ENCODE results near the gene NUDT17.
A peak's percentile ranks its signal among the peaks of the same experiment; 100 is the strongest.
"Not testable (repeated sequence)": the region's sequence is repeated elsewhere in the genome, so short reads cannot be mapped to it uniquely, and the experiment has no call there.

NUDT17 gene

GRCh38 chr1:145845514-145846161, at the start of gene NUDT17:
Gene NUDT17 (plus strand): TSS chr1:145845630. CDS start chr1:145845641, 11 bp downstream.
- DNase-seq: no peak

- DNase-seq: no peak
These were observed 48.7 kb upstream of the NUDT17 start for GRCh38 chr1:145796753-145797152.

- no peak for DNase-seq
These were observed 45.6 kb upstream of the NUDT17 start for GRCh38 chr1:145799806-145800205.

- DNase-seq: no peak
These were observed 41.0 kb upstream of the NUDT17 start for GRCh38 chr1:145804235-145805045.

- no peak for DNase-seq
These were observed 40.4 kb upstream of the NUDT17 start for GRCh38 chr1:145805057-145805456.

- no peak for DNase-seq
These were observed 39.0 kb upstream of the NUDT17 start for GRCh38 chr1:145806408-145806807.

- no peak for DNase-seq
These were observed 38.6 kb upstream of the NUDT17 start for GRCh38 chr1:145806844-145807243.

GRCh38 chr1:145812977-145813810, 32.2 kb upstream of the NUDT17 start:
- not testable (repeated sequence) for DNase-seq

- not testable (repeated sequence) for DNase-seq
These were observed 27.3 kb upstream of the NUDT17 start for GRCh38 chr1:145818095-145818494.

- DNase-seq: not testable (repeated sequence)
These were observed 22.6 kb upstream of the NUDT17 start for GRCh38 chr1:145822779-145823331.

- DNase-seq: peak; percentile 92
These were observed 21.6 kb upstream of the NUDT17 start, which contains the start of the genes POLR3C and RNF115 for GRCh38 chr1:145823565-145824498. Gene POLR3C (plus strand): TSS chr1:145824200. CDS start chr1:145825777, 1,577 bp downstream. Gene RNF115 (minus strand): TSS chr1:145824095. CDS start chr1:145823873, 222 bp downstream.

GRCh38 chr1:145824499-145824842, 21.0 kb upstream of the NUDT17 start:
- no peak for DNase-seq

GRCh38 chr1:145826030-145826429, 19.4 kb upstream of the NUDT17 start:
- DNase-seq: no peak

GRCh38 chr1:145827966-145828365, 17.5 kb upstream of the NUDT17 start:
- DNase-seq: no peak

- no peak for DNase-seq
These were observed 16.9 kb upstream of the NUDT17 start for GRCh38 chr1:145828367-145829026.

- DNase-seq: not testable (repeated sequence)
These were observed 14.6 kb upstream of the NUDT17 start for GRCh38 chr1:145830810-145831209.

- DNase-seq: no peak
These were observed 7.8 kb upstream of the NUDT17 start for GRCh38 chr1:145837656-145838055.

- DNase-seq: no peak
These were observed 2.4 kb upstream of the NUDT17 start for GRCh38 chr1:145843031-145843430.

GRCh38 chr1:145845144-145845513, 301 bp upstream of the NUDT17 start:
- no peak for DNase-seq

GRCh38 chr1:145846201-145846612, 777 bp downstream of the NUDT17 start:
- DNase-seq: no peak

- no peak for DNase-seq
These were observed 2.4 kb downstream of the NUDT17 start for GRCh38 chr1:145847827-145848226.
